ENCODE data around the gene LCN6. TPM values are rescaled to one million over a fixed set of nuclear protein-coding genes. Genes with fewer than 3 reads are reported as not detected.
"Not testable (repeated sequence)": the region's sequence is repeated elsewhere in the genome, so short reads cannot be mapped to it uniquely, and the experiment has no call there.

The LCN6 gene
- total RNA-seq, 2 experiments from 2014 or later = not detected

DNA sequence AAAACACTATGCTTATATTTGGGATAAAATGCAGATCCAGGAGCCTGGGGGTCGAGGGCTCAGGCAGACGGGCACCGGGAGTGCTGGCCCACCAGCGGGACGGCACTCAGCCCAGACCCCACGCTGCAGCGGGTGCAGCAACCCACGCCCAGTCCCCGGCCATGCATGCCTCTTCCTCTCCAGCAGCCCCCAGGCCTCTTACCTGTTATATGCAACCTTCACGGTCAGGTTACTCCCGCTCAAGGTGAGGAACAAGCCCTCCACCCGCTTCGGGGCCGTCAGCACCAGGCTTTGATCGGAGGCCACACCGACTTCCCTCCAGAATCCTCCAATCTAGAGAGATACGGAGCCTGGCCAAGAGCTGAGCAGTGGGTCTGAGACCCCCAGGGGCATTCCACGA, 8.5 kb upstream of the LCN6 start:
- Mint-ChIP-seq H3K4me3 (no peak overlapping the region), H3K36me3 (ENCODE audit: low read depth) (peaks cover 5% of the 10 kb centered on the region), H3K4me1 (ENCODE audit: low read depth) (no peaks in the 10 kb centered on the region), H3K27me3 (ENCODE audit: low read depth) (peaks cover 6% of the 10 kb centered on the region), H3K9me3 (ENCODE audit: insufficient read depth) (peaks cover 9% of the 10 kb centered on the region), H3K27ac (no peak overlapping the region)
- no peak for ATAC-seq
- no peak for DNase-seq
- ChIA-PET POLR2A (no interaction called here), CTCF (interaction anchor here (1.4 kb wide), 1 partner anchor 10 kb away, joined by 4 read pairs; no protein-coding TSS in a partner anchor)

GRCh38 chr9:136756134-136756438, 7.8 kb upstream of the LCN6 start:
- ChIA-PET POLR2A (no interaction called here), CTCF (no interaction called here)
- Mint-ChIP-seq H3K4me1 (ENCODE audit: low read depth) (no peaks in the 10 kb centered on the region), H3K9me3 (ENCODE audit: insufficient read depth) (peaks cover 9% of the 10 kb centered on the region), H3K36me3 (ENCODE audit: low read depth) (peaks cover 12% of the 10 kb centered on the region), H3K27ac (no peak overlapping the region), H3K4me3 (no peak overlapping the region), H3K27me3 (ENCODE audit: low read depth) (peaks cover 9% of the 10 kb centered on the region)
- no peak for DNase-seq
- ATAC-seq = no peak

DNA sequence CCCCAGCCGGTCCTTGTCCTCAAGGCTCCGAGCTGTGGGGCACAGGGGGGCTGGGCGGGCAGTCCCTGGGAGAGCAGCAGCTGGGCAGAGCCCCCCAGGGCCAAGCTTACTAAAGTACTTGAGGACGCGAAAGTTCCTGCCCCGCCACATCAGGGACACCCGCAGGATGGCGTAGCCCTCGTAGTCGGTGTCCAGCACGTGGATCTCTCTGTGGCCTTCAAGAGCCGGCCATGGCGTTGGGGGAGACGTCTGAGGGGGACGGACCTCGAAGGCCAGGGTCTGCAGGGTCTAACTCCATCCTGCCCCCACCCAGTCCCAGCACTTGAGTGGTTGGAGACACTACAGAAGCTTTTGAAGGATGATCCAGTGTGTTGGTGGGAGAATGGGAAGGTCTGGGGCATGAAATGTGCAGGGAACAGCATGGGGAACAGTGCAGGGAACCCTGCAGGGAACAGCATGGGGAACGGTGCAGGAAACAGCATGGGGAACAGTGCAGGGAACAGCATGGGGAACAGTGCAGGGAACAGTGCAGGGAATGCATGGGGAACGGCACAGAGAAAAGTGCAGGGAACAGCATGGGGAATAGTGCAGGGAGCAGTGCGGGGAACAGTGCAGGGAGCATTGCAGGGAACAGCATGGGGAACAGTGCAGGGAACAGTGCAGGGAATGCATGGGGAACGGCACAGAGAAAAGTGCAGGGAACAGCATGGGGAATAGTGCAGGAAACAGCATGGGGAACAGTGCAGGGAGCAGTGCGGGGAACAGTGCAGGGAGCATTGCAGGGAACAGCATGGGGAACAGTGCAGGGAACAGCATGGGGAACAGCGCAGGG, 7.2 kb upstream of the LCN6 start:
- POLR2A ChIA-PET; H3K27me3 Mint-ChIP-seq (ENCODE audit: low read depth); H3K4me1 Mint-ChIP-seq (ENCODE audit: low read depth); CTCF ChIA-PET; H3K9me3 Mint-ChIP-seq (ENCODE audit: insufficient read depth); H3K4me3 Mint-ChIP-seq; H3K27ac Mint-ChIP-seq; ATAC-seq; DNase-seq: not testable (repeated sequence)
- peaks cover 12% of the 10 kb centered on the region for H3K36me3 Mint-ChIP-seq (ENCODE audit: low read depth)

DNA sequence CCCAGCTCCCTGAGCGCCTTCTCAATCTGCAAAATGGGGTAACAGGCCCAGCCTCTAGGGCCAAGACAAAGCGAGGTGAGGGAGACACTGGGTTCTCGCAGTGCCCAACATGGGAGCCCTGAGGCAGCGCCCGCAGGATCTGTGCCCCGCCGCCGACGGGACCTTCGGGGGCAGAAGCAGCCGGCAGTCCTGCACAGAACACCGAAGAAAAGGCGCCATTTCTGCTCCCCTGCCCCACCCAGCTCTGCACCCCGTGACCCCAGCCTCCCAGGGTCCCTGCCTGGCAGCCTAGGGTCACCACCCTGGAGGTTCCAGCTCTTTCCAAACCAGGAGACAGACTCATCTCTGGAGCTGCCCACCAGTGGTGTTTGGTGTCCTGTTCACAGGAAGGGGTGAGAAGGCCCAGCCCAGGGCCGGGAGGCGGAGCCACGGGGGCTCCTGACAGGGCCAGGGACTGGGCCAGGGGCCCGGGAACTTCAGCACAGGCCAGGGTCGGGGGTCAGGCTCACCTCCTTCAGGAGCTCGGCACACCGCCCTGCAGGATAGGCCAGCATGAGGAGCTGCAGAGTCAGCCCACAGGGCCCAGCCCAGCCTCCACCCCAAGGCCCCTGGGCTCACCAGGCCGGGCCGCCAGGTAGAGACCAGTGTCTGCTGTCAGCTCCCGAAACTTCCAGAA, 6.4 kb upstream of the LCN6 start:
- Mint-ChIP-seq H3K27me3 (ENCODE audit: low read depth) (peaks cover 9% of the 10 kb centered on the region), H3K36me3 (ENCODE audit: low read depth) (peaks cover 12% of the 10 kb centered on the region), H3K4me3 (no peak overlapping the region), H3K27ac (no peak overlapping the region), H3K4me1 (ENCODE audit: low read depth) (peaks cover 6% of the 10 kb centered on the region), H3K9me3 (ENCODE audit: insufficient read depth) (peaks cover 9% of the 10 kb centered on the region)
- ChIA-PET POLR2A (no interaction called here), CTCF (no interaction called here)
- DNase-seq (no peak), ATAC-seq (no peak)

DNA sequence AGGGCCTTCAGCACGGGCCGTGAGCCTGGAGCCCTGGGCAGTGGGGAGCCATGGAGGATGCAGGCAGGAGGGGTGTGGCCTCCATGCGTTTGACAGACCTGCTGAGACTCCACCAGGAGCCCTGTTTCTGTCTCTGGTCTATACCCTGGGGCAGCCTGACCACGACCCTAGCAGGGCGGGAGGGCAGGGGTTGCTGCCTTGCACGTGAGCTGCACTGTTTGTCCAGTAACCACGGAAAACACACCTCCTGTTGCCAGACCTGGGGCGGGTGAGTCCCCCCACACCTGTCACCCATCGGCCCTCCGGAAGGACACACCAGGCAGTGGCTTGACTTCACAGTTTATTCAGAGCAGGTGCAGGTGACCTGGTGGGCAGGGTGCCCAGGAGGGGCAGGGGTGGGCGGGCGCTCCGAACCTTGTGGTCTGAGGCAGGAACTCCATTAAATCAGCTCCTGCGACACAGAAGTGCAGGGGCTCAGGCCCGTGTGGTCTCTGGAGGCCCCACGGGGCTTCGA, 5.8 kb upstream of the LCN6 start:
- DNase-seq (no peak), ATAC-seq (no peak)
- peaks cover 12% of the 10 kb centered on the region for H3K36me3 Mint-ChIP-seq (ENCODE audit: low read depth)
- H3K4me3 Mint-ChIP-seq = no peak overlapping the region
- peaks cover 9% of the 10 kb centered on the region for H3K9me3 Mint-ChIP-seq (ENCODE audit: insufficient read depth)
- peaks cover 6% of the 10 kb centered on the region for H3K4me1 Mint-ChIP-seq (ENCODE audit: low read depth)
- ChIA-PET POLR2A (no interaction called here), CTCF (no interaction called here)
- no peak overlapping the region for H3K27ac Mint-ChIP-seq
- peaks cover 12% of the 10 kb centered on the region for H3K27me3 Mint-ChIP-seq (ENCODE audit: low read depth)

- DNase-seq = no peak
- no peak for ATAC-seq
- no peak overlapping the region for H3K27ac Mint-ChIP-seq
- peaks cover 12% of the 10 kb centered on the region for H3K36me3 Mint-ChIP-seq (ENCODE audit: low read depth)
- H3K9me3 Mint-ChIP-seq (ENCODE audit: insufficient read depth) = peaks cover 9% of the 10 kb centered on the region
- CTCF ChIA-PET = no interaction called here
- no peak overlapping the region for H3K4me3 Mint-ChIP-seq
- H3K27me3 Mint-ChIP-seq (ENCODE audit: low read depth) = peaks cover 12% of the 10 kb centered on the region
- H3K4me1 Mint-ChIP-seq (ENCODE audit: low read depth) = peaks cover 6% of the 10 kb centered on the region
- POLR2A ChIA-PET = no interaction called here
These were observed 5.2 kb upstream of the LCN6 start for GRCh38 chr9:136753371-136754058.

- Mint-ChIP-seq H3K27me3 (ENCODE audit: low read depth) (peaks cover 12% of the 10 kb centered on the region), H3K4me3 (no peak overlapping the region)
These were observed 3.5 kb upstream of the LCN6 start for GRCh38 chr9:136751814-136752213.

GRCh38 chr9:136751244-136751643, 2.9 kb upstream of the LCN6 start:
- Mint-ChIP-seq H3K4me1 (ENCODE audit: low read depth) (peaks cover 6% of the 10 kb centered on the region), H3K9me3 (ENCODE audit: insufficient read depth) (peaks cover 9% of the 10 kb centered on the region), H3K36me3 (ENCODE audit: low read depth) (peaks cover 12% of the 10 kb centered on the region), H3K27me3 (ENCODE audit: low read depth) (peaks cover 12% of the 10 kb centered on the region), H3K4me3 (no peak overlapping the region), H3K27ac (no peak overlapping the region)
- DNase-seq (no peak), ATAC-seq (no peak)
- ChIA-PET CTCF (interaction anchor here (2.0 to 2.8 kb wide), 2 partner anchors 9 to 22 kb away, joined by 8 to 14 read pairs; no protein-coding TSS in a partner anchor), POLR2A (interaction anchor here (1.8 kb wide), 1 partner anchor 23 kb away, joined by 11 read pairs; no protein-coding TSS in a partner anchor)

More at GRCh38 chr9:136751814-136752213, 3.5 kb upstream of the LCN6 start:
- H3K9me3 Mint-ChIP-seq (ENCODE audit: insufficient read depth) = peaks cover 9% of the 10 kb centered on the region
- DNase-seq (no peak), ATAC-seq (no peak)
- H3K27ac Mint-ChIP-seq = no peak overlapping the region
- H3K36me3 Mint-ChIP-seq (ENCODE audit: low read depth) = peaks cover 12% of the 10 kb centered on the region
- peaks cover 6% of the 10 kb centered on the region for H3K4me1 Mint-ChIP-seq (ENCODE audit: low read depth)
- ChIA-PET POLR2A (no interaction called here), CTCF (interaction anchor here (2.0 to 2.8 kb wide), 2 partner anchors 9 to 23 kb away, joined by 8 to 14 read pairs; no protein-coding TSS in a partner anchor)

GRCh38 chr9:136750526-136750925, 2.2 kb upstream of the LCN6 start:
- Mint-ChIP-seq H3K9me3 (ENCODE audit: insufficient read depth) (peaks cover 9% of the 10 kb centered on the region), H3K36me3 (ENCODE audit: low read depth) (peaks cover 12% of the 10 kb centered on the region), H3K27me3 (ENCODE audit: low read depth) (peaks cover 12% of the 10 kb centered on the region), H3K4me1 (ENCODE audit: low read depth) (peaks cover 6% of the 10 kb centered on the region), H3K4me3 (no peak overlapping the region), H3K27ac (no peak overlapping the region)
- ATAC-seq = no peak
- CTCF ChIA-PET = interaction anchor here (0.7 to 2.8 kb wide), 4 partner anchors 10 to 296 kb away, joined by 3 to 14 read pairs (median 6); partner anchors contain the start of gene NPDC1
- POLR2A ChIA-PET = interaction anchor here (1.8 kb wide), 1 partner anchor 22 kb away, joined by 11 read pairs; no protein-coding TSS in a partner anchor
- DNase-seq = no peak

- ATAC-seq = no peak
- H3K4me3 Mint-ChIP-seq = no peak overlapping the region
- no peak for DNase-seq
- CTCF ChIA-PET = interaction anchor here (2.8 kb wide), 1 partner anchor 20 kb away, joined by 14 read pairs; no protein-coding TSS in a partner anchor
- H3K27me3 Mint-ChIP-seq (ENCODE audit: low read depth) = peaks cover 12% of the 10 kb centered on the region
- H3K27ac Mint-ChIP-seq = peak overlapping the region; percentile 30
- peaks cover 6% of the 10 kb centered on the region for H3K4me1 Mint-ChIP-seq (ENCODE audit: low read depth)
- peaks cover 12% of the 10 kb centered on the region for H3K36me3 Mint-ChIP-seq (ENCODE audit: low read depth)
- POLR2A ChIA-PET = interaction anchor here (1.8 kb wide), 1 partner anchor 21 kb away, joined by 11 read pairs; no protein-coding TSS in a partner anchor
- H3K9me3 Mint-ChIP-seq (ENCODE audit: insufficient read depth) = peaks cover 9% of the 10 kb centered on the region
These were observed 614 bp upstream of the LCN6 start for GRCh38 chr9:136748666-136749611.

Data from activated CD8-positive, alpha-beta T cell treated with anti-CD3 and anti-CD28 coated beads, Interleukin-2, amount 10 ng/mL, durations not matched to agents 7 days and 5 days (primary cell).